Limb (tissue), 2 donors: ENCODE data around the gene FARS2.

Experiments
- DNase-seq, 2 donors: peaks; one replicate each; pipeline ENCODE4 v3.0.0-alpha.2; 2016; ENCODE audit errors: extremely low spot score in 2 of 2

The FARS2 gene

DNA sequence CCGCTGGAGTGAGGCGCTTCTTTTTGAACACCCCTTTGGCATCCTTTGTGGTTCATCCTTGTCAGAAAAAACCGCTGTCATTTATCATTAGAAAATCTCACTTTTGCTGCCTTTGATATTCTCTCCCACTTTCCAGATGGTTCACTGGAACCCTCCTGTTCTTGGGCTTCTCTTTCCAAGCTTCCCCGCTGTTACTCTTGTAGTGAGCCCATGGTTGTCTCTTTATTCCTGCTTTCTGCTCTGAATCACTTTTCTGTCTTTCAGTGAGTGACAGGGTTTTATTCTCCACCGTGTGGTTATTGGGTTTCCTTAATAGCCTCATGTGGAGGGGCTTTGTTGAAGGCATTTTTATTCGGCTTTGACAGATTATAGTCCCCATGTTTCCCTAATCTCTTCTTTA, 117.0 kb downstream of the FARS2 start:
- no peak for DNase-seq

DNA sequence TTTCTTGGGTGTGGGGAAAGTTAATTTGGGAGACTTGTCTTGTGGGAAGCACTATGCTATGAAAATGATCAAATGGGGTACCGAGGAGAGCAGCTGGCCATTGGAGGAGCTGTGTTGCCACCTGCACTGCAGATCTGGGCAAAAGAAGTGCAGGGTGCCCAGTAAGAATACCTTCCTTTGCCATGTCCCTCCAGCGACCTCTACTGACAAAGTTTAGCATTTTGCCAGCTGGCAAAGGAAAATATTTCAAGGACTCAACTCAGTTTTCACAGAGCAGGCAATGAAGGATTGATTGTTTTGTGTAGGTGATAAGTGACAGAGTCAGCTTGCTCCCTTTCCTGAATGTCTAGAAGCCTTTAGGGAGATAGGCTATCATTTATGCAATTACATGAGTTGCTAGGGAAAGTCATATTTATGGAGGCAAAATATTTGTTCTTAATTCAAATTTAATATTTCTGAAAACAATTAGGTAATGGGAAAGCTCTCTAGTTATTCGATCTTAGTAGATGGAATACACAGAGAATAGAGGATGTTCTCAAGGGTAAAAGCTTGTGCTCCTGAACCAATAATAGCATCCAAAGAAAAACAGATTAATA, 118.4 kb downstream of the FARS2 start:
- DNase-seq, result no peak

DNA sequence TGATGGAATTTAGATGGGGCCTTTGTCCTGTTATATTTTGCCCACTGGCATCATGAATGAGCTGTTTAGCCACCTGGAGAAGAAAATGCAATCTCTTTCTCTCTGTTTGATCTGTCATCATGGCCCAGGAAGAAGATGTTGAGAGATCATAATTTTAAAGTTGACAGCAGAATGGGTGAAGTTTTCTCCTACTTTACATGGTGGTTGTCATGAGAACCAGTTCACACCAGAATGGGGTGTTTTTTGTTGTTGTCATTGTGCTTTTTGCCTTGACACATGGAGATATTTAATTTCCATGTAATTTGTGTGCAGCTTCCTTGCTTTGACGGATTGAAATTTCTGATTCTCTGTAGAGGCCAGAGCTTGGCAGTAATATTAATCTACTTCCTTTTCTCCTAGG, 122.5 kb downstream of the FARS2 start:
- no peak for DNase-seq

DNA sequence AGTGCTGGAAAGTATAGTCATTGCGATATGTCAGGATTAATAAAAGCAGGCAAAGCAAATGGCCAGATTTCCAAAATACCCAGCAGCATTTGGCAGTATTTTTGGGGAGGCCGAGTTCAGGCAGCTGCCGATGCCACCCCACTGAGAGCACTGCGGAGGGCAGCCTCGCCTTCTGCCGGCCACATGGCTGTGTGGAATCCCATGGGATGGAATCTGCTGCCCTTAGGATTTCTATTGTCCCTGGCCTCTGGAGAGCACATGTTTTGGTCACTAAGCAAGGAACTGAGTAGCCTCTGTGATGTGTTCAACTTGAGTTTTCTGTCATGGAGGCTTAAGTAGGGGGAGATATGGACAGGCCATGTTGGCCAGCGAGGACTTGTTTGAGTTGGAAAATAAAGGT, 123.0 kb downstream of the FARS2 start:
- DNase-seq, result no peak

DNA sequence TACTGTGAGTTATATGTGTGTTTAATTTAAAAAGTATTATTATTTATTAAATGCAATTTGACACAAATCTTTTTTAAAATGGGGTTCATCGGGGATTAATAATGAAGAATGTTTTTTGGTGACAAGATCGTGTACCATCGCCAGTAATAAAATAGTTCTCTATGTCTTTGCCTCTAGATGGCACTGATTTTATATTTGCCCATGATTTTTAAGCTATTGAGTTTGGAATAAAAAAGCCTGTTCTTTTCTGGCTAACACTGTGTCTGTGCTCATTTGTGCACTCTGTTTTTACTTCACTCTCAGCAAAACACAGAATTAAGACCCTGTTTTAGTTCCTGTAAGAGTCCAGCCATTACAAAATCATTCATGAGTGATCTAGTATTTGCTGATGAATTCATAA, 127.0 kb downstream of the FARS2 start:
- no peak for DNase-seq

DNA sequence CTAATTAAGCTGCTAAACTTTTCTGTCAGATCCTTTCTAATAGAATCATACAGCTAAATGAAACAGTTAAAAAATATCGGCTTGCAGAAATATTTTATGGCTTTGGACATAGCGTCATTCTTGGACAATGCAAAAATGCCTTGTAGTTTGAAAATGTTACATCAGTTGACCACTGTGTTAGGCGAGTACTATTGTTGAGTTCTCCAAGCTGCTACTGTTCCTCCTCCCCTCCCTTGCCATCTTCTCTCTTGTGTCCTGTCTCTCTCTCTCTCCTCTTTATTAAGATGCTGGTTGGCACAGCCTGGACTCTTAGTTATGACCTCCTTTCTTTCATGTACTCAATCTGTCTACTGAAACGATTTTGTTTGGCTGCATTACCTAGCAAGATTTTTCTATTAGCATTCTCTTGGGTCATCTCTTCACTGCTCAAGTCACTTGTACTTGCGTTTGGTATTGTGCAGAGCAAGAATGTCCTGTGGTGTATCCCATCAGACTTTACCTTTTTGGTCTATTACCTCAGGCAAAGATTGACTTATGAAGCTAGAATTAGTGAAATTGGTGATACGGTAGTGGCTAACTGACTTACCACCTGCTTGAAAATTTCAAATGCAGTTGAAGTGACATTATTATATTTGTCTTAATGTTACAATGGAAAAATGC, 127.9 kb downstream of the FARS2 start:
- DNase-seq, result no peak

DNA sequence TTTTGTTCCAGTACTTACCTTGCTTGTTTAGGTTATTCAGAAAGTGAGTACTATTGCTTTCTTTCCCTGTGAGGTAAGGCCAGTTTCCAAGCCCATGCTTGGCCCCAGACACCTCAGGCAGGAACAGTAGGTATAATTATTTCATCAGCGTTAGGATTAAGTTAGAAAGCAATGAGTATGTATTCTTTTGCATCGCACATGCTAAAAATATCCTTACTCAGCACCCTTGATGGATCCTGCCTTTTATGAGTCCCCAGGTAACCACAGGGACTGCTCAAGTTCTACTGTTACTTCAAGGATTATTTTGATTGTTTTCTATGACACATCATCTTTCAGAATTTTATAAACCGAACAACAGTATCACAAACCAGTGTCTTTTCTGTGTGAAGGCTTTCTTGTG, 128.9 kb downstream of the FARS2 start:
- no peak for DNase-seq

DNA sequence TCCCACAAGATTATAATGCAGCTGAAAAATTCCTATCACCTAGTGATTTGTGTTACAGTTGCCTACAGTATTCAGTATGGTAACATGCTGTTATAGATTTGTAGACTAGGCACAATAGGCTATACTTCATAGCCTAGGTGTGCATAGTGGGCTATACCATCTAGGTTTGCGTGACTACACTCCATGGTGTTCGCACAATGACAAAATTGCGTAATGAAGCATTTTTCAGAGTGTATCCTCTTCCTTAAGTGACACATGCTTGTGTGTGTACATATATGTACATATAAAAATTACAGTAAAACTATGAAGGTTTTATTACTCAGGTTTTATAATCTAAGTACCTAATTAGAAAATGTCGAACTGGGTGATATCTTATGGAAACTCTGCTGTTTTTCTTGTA, 133.0 kb downstream of the FARS2 start:
- no peak for DNase-seq

DNA sequence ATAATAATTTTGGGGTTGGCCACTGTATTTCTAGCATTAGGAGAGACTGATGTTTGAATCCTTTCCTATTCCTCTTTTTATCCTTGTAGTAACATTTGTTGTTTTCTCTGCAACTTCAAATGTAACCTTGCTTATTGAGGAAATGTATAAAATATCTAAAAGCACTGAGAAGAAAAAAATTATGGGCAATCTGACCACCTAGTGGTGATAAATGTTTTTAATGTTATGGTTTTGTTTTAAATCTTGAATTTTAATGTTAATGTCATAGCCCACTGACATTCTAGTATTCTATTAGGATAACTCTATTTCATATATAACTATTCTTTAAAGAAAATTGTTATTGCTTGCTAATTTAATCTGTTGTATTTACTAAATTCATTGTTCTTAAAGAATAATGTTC, 134.4 kb downstream of the FARS2 start:
- DNase-seq, result no peak

DNA sequence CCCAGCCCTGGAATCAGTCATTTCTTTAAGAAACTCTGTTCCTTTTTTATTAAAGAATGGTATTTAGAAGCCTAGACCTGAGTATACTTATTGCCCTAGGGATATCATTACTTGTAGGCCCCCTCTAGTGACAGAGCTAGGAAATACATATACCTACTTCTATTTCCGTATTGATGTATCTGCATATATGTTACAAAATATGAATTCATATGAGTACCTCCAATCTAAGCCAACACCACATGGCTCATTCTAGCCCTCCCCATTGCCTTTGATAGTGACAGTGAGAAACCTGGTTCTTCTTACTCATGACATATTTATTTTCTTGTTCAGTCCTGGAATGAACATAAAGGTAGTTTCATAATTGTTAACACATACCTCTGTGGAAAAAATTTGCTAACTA, 137.2 kb downstream of the FARS2 start:
- peak in 1 of 2 donors; percentile 7 for DNase-seq

DNA sequence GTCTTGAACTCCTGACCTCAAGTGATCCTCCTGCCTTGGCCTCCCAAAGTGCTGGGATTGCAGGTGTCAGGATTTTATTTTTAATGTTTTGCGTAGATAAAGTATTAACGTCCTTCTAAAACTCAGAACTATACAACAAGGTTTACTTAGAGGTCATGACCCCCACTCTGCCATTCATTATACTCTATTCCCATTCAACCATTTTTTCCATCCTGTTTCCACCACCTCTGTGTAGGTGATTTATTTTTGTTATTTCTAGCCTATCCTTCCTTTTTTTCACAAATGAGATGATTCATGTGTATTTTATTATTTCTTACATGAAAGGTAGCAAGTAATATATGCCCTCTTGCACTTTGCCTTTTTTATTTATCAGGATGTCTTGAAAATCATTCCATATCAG, 138.1 kb downstream of the FARS2 start:
- no peak for DNase-seq

DNA sequence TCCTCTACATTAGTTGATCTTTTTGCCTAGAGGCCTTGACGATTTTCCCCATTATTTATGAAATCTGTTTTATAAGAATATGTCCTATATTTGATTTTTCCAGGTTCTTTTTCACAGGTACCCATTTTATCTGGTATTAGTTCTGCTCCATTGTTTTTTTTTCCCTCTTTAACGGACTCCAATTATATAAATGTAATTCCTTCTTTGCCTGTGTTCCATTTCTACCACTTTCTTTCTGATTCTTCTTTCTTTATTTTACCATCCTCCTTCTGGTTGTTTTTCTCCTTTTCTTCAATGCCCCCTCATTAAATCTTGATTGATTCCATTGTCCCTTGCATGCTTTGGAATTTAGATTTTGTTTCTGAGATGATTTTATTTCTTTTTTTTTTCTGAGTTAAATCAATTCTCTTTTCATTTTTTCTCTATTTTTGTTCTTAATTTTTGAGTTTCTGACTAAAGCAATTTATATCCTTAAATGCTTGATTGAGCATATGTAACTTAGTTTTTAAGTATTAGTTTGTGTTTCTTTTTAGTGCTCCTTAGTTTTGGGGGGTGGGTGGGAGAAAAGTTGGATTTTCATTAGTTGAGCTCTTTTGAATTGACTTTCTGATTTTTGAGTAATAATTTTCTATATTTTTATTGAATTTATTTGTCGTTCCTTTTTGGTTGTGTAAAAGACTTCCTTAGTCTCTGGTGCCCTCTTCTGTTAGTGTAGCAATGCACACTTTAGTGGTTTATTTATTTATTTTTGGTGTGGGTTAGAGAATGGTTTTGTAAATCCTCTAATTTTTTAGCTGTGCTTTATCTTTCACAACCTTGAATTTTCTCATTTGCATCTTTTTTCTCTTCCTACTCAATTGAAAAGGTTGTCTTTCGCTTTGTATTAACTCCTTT, 140.8 kb downstream of the FARS2 start:
- DNase-seq, result no peak

DNA sequence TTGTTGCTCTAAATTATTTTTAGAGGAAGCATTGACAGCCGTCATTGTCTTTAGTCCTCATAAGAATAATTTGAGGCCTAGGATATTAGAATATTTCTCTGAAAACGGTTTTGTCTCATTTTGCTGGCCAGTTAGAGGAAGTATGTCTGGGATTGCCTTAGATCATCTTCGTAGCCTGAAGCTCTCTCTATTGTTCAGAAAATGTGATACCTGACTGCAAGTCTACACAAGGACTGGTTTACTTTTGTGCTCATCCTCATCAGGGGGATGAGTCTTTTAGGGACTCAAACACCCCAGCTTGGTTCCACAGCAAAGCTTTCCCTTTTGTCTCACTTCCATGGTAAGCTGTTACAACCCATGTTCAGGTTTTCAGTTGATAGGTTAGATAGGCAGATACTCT, 141.8 kb downstream of the FARS2 start:
- no peak for DNase-seq

DNA sequence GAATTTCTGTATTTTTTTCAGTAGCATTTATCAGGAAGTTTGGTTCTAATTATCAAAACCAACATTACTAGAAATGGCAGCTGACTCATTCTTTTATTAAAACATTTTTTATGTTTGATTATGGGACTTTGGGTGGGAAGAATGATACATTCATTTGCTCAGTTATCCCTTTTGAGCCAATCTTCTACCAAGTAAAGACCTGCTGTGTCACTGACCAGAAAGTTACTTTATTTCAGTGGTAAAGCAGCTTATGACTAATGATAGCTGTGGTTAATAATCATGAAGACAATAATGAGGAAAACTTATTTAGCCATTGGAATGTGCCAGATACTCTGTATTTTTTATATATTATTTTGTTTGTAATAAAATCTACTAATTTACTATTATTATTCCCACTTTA, 142.3 kb downstream of the FARS2 start:
- DNase-seq, result no peak

DNA sequence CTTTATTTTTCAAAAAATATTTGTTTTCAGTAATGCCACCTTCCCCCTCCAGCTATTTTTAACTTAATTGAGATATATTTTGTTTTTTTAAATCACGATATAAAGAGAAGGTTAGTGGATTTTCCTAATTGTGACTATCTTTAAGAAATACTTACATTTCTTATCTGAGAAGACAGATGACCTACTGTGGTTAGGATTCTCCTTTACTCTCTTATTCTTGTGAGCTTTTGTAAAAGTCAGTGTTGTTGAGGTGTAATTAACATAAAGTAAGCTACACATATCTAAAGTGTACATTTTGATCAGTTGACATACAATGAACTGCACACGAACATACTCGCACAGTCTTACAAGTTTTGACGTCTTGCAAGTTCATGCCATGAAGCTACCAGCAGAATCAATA, 144.7 kb downstream of the FARS2 start:
- no peak for DNase-seq

DNA sequence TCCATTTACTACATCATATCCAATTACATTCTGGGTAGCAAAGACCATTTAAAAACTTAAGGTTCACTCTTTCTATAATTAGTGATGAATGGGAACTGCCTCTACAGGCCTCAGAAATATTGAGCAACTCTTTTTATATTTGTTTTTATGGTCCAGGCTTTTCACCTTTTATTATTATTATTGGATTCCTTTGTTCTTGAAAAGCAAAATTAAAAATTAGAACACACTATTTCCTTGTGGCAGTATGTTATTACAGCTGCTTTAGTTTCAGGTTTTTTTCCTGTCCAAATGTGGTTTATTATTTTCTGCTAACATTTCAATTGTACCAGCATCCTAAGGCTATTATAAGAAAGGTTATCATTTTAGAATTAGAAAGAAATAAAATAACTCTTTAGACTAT, 150.1 kb downstream of the FARS2 start:
- no peak for DNase-seq

DNA sequence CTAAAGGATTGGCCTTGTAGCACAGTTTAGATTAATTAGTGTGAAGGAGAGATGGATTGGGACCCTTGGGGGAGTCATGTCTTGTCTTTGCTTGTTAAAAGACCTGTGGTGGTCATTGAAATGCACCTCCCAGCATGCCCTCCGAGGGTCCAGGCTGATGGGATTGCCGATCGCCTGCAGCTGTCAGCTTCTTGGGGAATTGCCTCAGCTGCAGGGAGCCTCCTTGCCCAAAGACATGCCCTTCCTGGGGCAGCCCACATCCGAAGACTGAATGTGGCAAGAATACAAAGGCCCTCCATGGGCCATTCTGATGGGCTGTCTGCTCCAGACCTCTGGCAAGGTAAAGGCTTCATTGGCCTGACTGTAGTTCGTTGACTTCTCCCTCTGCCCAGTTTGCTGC, 150.7 kb downstream of the FARS2 start:
- no peak for DNase-seq

DNA sequence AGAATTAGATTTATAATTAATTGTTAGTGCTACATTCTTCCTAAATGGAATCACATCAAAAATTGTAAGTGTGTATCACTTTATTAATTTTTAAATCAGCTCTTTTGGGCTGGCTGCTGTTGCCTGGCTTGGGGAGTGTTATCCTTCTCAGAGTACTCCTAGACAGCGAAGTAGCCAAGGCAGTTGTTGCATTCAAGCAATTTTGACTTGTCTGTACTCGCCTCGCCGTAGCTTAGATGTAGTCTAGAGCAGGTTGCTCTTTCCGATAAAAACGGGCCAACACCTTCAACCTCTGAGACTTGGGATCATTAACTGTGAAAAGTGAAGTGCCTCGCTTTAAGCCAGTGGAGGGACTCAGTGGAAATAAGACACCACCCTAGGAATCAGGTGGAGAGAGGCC, 151.3 kb downstream of the FARS2 start:
- no peak for DNase-seq

DNA sequence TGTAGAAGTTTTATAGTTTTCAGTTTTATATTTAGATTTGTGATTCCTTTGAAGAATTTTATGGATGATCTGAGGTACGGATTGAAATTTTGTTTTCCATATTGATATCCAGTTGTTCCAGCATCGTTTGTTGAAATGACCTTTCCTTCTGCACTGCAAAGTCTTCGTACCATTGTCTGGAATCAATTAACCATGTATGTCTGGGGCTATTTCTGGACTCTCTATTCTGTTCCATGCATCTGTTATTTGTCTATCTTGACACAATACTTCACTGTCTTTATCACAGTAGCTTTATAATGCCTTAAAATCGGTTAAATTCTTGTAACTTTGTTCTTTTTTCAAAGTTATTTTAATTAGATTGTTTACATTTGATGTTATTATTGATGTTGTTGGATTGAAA, 154.9 kb downstream of the FARS2 start:
- no peak for DNase-seq

DNA sequence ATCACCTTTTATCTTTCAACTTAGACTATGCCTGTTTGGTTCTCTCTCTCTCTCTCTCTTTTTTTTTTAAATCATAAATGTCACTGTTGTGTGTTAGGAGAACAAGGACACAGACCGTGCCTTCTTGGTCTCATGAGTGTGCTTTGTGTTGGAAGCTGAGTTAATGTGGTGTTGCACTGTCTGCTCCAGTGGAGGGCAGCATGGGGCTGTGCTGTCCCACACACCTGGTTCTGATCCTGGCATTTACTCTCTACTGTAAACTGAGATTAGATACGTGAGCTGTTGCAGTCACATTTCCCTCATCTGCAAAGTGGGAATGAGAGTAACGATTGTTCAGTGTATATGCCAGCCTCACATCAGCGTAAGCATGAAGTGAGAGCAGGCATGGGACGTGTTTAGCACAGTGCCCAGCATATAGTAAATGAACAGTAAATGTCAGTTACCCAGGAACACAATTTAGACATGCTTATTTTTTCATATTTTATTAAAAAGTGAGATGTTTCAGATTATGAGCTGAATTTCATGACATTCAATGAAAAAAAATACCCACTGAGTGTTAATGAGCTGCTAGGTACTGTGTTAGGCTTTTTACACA, 161.1 kb downstream of the FARS2 start:
- DNase-seq, result peak in 1 of 2 donors; percentile 6

DNA sequence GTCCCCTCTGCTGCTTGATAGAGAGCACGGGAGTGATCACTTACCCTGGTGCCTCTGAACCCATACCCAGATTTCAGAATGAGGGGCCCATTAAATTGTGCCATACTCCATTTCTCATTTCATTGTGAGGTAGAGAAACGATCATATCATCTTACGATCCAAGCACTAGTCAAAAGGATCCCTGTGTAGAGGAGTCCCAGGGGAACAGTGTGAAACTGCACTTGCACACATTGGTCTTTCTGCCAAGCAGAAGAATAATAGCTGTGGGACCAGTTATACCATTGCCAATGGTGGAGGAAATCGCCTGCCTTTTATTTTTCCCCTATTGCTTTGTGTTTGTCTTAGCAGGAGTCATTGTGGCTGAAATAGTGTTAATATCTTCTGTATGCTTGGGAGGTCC, 161.9 kb downstream of the FARS2 start:
- no peak for DNase-seq

DNA sequence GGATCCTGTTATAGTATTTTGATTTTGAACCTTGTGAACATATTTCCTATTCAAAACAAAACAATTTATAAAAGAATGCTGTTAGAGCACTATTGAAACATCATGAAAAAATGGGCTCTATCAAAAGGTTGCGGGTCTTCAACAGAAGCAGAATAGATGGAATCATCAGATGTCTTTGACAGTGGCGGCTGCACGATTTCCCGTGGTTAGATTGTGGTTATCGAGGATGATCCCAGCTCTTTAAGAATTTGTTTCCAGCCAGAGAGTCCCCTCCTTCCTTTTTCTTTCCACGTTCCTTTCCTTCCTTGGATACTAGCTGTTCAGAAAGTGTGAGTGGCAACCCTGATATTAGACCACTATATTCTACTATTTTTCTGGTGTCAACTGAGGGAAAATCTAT, 163.4 kb downstream of the FARS2 start:
- no peak for DNase-seq
